Measurements from ENCODE around the gene SOD2.

GRCh38 chr6:159686040-159686439, 7.0 kb downstream of the SOD2 start:
- no peak for TF ChIP-seq EZH2 (IDR thresholded peaks at IDR 0.05; ENCODE audit: borderline replicate concordance, low read depth, low read length, severe bottlenecking)
- no peak for TF ChIP-seq CTCF (IDR thresholded peaks at IDR 0.05; ENCODE audit: borderline replicate concordance, extremely low read depth, low read length, poor library complexity, severe bottlenecking)
